HL-60/S4 (cell line): ENCODE data around the gene ASIC4.

Experiments used
- in situ Hi-C: fragments of 300-500 bp; cut with MboI; formaldehyde crosslinking; loops from 2 replicates; pipeline ENCODE4 v1.14.3; 2022; ENCODE audit warnings: low sequenced_read_pairs

Gene ASIC4

GRCh38 chr2:219497495-219498279, 16.6 kb upstream of the ASIC4 start:
- in situ Hi-C loops, result no loop called here

GRCh38 chr2:219498280-219499057, 15.8 kb upstream of the ASIC4 start, which contains the start of gene GMPPA:
GMPPA (plus strand) TSS chr2:219498891; CDS start chr2:219499976, 1,085 bp downstream.
- in situ Hi-C loops, result no loop called here

- in situ Hi-C loops, result no loop called here
These were observed 15.3 kb upstream of the ASIC4 start for GRCh38 chr2:219499058-219499307.

GRCh38 chr2:219499555-219499954, 14.7 kb upstream of the ASIC4 start:
- in situ Hi-C loops, result no loop called here

GRCh38 chr2:219500135-219500534, 14.1 kb upstream of the ASIC4 start:
- in situ Hi-C loops, result no loop called here

- in situ Hi-C loops, result no loop called here
These were observed 12.4 kb upstream of the ASIC4 start for GRCh38 chr2:219501849-219502248.

DNA sequence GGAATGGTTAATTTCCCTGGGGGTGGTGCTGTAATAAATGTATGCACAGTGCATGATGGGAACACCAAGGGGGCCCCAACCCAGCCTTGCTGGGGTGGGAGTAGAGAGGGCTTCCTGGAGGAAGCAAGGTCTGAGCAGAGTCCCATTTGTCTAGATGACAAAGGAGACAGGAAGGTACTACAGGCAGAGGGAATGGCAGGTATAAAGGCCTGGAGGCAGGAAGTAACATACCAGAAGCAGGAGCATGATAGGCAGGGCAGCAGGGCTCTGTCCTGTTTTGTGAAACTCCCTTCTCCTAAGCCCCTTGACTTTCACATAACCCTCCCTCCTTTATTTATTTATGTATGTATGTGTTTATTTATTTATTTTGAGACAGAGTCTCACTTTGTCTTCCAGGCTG, 11.7 kb upstream of the ASIC4 start:
- in situ Hi-C loops, result no loop called here

DNA sequence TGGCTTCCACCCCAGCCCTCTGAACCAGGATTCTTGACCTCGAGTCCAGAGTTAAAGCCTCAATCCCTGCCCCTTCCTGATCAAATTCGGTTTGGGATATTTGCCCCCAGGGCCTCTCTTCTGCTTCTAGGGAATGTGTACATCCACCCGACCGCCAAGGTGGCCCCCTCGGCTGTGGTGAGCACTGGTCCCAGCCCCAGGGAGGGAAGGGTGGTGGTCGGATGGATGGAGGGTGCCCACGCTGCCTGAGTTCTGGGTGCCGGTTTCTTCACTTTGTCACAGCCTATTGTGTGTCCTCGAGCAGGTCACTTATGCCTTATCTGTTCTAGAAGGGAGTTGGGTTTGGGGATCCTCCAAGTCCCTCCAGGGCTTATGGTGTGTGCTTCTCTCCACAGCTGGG, 8.7 kb upstream of the ASIC4 start:
- in situ Hi-C loops, result no loop called here

DNA sequence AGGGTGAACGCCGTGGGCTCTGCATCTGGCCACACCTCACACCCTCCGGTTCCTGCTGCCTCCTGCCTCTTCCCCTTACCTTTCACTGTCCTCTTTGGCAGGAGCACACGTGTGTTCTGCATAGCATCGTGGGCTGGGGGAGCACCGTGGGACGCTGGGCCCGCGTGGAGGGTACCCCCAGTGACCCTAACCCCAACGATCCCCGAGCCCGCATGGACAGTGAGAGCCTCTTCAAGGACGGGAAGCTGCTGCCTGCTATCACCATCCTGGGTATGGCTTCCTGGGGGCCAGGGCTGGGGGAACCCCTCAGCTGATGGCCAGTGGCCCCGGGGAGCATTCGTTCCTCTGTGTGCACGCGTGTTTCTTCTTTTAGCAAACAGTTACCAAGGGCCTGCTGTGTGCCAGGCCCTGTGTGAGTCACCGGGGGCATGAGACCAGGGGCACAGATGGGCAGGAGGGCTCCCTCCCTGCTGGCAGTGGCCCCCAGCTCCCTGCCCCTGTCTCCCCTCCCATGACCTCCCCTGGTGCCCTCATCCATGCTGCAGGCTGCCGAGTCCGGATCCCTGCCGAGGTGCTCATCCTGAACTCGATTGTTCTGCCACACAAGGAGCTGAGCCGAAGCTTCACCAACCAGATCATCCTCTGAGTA, 8.0 kb upstream of the ASIC4 start:
- in situ Hi-C loops, result no loop called here

DNA sequence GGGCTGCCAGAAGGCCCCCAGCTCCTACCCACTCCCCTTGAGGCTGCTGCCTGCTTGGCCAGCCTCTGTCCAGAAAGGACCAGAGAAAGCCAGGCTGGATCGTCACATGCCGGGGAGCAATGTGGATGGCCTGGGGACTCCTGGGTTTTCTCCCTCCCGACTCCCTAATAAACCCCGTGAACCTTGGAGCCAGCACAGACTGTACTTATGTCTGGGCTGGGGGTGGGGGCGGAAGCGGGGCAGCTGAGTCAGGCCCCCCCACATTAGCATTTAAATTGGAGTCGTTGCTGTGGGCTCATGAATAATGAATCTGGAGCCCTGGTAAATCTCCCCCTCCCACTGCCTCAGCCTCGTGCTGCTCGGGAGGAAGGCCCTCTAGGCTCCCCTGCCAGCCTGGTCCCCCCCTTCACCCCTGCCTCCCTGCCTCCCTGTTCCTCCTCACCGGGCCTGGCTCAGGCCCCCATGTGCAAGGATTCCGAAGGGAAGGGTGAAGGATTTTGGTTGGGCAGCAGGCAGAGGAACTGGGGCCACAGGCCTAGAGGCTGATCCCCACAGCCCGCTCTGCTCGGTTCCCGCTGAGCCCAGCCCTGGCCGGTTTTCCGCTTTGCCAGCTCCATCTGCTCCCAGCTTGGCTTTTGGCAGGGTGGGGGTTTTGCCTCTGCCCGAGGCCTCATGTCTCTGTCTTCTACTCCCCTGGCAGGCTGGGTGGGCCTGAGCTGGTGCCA, 7.3 kb upstream of the ASIC4 start:
- in situ Hi-C loops, result no loop called here

GRCh38 chr2:219507581-219508443, 6.5 kb upstream of the ASIC4 start:
- in situ Hi-C loops, result no loop called here

DNA sequence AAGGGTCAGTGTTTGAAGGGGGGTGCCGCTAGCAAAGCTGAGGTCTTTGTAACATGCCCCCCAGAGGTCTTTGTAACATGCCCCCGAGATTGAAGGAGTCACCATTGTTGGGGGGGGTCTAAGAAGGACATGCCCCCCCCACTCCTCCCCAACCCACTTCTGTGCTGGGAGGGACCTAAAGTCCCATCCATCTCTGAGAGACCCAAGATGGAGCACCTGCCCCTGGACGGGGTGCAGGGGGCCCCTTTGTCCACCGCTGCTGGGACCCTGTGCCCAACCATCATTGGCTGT, 5.9 kb upstream of the ASIC4 start:
- in situ Hi-C loops, result no loop called here

DNA sequence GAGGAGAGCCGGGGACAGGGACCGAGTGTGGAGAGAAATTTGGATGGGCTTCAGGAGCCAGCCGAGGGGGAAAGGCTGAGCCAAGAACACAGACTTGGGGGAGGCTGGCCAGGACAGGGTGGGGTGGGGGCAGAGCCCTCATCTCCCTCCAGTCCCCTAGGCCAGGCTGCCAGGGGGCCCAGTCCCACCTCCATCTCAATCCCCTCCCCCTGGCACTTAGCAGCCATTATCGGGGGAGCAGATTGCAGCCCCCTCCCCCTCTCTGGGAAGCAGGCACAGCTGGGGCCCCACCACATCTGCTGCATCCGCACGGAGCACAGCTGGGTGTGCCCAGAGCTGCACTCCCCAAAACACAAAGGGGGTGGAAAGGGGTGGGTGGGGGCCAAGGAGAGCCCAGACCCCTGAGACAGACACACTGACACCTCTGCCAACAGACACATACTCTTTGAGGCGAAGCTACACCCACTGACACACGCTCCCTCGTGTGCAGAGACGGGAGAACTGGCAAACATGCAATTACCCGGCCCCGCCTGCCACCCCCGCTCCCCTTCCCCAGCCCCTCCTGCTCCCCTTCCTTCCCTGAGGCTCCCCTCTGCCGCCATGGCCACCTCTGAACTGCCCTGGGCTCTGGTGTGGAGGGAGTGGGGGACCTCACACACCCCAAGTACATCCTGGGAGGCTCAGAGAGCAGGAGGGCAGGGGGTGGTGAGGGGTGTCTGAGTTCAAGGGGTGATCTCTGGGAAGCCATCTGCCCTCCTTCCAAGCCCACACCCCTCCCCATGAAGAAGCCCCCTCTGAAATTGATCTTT, 5.1 kb upstream of the ASIC4 start:
- in situ Hi-C loops, result no loop called here

GRCh38 chr2:219509780-219510511, 4.3 kb upstream of the ASIC4 start:
- in situ Hi-C loops, result no loop called here

DNA sequence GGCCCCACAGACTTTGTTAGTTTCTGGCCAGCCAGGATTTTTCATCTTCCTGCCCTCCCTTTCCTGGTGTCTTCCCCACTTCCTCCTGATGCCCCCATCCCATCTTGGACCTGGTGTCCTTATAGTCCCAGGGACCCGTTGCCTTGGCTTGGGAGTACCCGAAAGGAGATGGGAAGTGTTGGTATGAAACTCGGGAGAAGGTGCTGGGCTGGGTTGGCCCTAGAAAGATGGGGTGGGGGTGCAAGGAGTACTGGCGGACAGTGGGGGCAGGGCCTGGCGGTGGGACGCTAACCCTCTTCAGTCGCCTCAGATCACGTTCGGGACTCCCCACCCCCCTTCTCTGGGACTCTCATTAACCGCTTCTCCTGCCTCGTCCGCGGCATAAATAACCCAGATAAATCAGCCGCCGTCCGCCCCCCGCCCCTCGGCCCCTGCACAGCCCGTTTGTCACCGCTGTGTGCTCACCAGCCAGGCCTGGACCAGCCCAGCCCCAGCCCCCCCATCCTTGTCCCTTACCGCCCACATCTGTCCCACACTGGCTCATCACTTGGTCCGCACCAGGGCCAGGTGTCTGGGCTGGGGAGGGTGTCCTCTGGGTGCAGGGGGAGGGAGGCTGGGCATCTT, 3.7 kb upstream of the ASIC4 start:
- in situ Hi-C loops, result no loop called here

DNA sequence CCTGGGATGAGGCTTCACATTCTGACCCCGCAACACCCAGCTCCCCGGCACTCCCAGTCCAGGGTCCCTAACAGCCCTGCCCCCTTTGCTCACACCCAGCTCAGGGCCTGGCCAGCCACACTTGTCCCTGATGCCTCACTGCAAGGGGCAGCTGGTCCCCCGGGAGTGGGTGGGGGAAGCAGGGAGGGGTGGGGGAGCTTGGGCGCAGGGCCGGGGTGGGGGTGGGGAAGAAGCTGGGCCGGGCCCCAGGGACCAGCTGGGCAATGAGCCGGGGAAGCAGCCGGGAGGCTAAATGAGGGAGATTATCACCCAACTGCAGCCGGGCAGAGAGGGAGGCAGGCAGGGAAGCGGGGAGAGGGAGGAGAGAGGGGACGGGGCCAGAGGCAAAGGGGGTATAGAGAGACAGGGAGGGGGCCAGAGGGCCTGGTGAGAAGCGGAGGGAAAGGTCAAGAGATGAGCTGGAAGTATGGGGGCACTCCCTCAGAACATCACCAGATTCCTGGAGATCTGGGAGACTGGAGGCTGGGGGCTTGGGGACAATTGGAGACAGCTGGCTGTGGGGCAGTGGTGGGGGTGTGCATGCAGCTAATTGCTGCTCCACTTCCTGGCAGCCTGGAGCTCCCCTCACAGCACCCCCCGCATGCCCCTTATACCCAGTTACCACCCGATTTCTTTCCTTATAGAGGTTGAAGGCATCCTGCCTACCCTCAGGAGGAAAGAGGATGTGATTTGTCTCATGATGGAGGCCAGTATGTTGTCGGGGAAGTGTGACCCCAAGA, 2.5 kb upstream of the ASIC4 start:
- in situ Hi-C loops, result no loop called here

DNA sequence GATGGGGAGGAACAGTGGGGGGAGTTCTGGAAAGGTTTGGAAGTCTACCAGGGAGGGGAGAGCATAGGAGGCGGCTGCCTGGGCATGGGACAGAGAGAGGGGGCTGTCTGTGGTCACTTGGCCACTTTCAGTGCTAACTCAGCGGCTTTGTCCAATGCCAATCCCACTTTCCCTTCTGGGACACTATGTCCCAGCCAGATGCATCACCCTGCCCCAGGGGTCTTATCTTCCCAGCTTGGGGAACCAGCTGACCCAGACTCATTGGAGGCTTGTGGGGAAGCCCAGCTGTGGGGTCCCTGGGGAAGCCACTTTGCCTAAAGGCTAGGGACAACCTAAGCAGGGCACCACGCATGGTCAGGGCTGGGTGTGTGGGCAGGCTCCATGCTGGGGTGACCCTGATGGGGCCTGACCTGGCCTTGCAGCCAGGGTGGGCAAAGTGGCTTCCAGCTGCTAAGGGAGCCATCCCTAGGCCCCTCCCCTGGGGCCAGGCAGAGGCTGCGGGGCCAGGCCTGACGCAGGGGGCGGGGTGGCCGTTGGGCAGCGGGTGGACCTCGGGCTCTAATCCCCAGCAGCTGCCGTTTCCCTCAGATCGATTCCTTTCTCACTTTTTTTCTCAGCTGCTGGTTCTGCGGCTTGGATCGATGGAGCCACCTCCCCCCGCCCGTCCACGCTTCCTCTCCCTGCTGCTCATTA, 1.6 kb upstream of the ASIC4 start:
- in situ Hi-C loops, result no loop called here
